NCI-H146 (cell line): ENCODE data around the gene DESI2.

Experiments
- DNase-seq: peaks from one replicate; lab custom pipeline; 2025; lab: John Stamatoyannopoulos, UW

DESI2 gene

DNA sequence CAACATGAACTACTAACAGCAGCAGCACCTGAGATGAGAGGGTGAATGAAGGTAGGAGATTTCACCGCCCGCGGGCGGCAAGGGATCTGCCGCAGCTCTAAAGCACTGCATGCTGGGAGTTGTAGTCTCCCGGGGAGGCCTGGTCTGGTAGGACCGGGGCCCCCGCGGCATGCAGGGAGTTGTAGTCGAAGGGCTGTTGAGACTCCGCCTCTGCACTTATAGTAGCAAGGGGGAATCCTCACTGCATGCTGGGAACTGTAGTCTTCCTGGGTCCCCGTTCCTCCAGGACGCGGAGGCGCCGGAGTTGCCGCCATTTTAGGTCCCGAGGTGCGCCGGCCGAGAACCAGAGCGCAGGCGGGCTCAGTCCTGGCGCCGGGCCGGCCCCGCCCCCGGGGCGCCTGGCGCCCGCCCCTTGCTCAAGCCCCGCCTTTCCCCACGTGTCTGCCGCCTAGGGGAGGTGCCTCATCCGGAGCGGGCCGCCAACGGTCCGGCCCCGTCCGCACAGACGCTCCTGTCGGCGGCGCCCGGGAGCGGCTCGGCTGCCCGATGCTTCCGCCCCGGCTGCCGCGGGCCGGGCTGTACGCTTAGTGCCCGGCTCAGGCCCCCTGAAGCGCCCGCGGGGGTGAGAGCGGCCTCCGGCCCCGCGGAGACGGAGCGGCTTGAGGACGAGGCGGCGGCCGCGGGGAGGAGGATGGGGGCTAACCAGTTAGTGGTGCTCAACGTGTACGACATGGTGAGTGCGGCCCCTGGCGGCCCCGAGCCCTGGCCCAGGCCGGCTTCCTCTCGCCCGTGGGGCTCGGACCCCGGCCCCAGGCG, at the start of gene DESI2:
Gene DESI2 (plus strand): TSS at position 504 of the 816 bp plus-strand sequence. CDS start 188 bp downstream, at position 692.
- DNase-seq: peak; percentile 100

- DNase-seq: peak; percentile 24
Observed at GRCh38 chr1:244603498-244603897, 49.4 kb upstream of the DESI2 start.

GRCh38 chr1:244605835-244606370, 47.0 kb upstream of the DESI2 start:
- DNase-seq: no peak

DNA sequence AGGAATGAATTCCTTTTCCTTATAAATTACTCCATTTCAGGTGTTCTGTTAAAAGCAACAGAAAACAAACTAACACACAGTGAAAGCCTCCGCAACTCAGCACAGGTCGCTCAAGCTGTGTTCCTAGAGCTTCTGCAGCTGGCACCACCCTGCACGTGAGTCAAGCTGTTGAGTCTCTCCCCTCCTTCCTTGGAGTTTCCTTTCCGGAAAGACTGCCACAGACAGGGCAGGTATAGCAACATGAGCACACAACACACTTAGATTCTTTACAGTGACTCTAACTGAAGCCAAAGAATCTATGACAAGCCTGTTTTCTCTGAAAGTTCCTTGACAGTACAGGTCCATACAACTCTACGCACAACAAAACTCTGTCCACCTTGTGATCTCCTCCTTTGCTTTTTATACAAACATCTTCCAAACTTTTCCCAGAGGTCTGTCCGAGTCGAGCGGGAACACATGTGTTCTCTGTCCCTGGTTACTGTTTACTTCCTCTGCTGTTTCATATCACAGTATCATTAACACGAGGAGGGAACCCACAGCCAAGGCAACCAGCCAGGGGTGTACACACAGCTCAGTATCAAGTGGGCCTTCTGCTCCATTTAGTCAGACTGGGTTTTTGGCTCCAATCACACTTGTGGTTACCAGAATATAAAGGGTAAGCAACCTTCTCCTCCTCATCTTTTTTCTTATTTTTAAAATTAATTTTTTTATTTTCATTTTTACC, 38.7 kb upstream of the DESI2 start:
- DNase-seq: no peak

- DNase-seq: no peak
Observed at GRCh38 chr1:244614879-244615278, 38.0 kb upstream of the DESI2 start.

- DNase-seq: no peak
Observed at GRCh38 chr1:244615301-244615700, 37.6 kb upstream of the DESI2 start.

DNA sequence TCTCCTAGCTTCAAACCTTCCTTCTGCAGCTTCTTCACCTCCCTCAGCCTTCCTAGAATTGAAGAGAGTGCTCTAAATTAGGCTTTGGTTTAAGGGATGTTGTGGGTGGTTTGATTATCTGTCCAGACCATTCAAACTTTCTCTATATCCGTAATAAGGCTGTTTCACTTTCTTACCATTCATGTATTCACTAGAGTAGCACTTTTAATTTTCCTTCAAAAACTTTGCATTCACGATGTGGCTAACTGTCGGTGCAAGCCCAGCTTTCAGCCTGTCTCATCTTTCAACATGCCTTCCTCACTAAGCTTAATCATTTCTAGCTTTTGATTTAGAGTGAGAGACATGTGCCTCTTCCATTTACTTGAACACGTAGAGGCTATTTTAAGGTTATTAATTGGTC, 26.2 kb upstream of the DESI2 start:
- no peak for DNase-seq

DNA sequence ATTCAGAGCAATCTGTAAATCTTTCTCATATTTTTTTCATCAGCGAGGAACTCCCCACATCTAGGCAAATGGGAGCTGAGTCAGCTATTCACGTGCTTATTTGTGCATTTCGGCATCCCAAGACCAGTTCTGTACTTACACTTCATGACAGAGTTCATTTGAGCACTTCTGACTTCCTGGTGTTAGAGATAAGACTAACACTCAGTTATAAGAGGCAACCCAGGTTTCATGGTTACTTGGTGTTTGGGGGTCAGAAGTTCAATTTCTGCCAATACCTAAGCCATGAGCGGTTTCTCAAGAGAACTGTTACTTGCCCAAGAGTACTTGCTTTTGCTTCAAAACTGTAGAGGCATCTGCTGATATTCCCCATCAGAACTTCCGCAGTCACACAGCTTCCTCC, 24.1 kb upstream of the DESI2 start:
- no peak for DNase-seq

GRCh38 chr1:244633140-244633539, 19.8 kb upstream of the DESI2 start:
- DNase-seq: no peak

DNA sequence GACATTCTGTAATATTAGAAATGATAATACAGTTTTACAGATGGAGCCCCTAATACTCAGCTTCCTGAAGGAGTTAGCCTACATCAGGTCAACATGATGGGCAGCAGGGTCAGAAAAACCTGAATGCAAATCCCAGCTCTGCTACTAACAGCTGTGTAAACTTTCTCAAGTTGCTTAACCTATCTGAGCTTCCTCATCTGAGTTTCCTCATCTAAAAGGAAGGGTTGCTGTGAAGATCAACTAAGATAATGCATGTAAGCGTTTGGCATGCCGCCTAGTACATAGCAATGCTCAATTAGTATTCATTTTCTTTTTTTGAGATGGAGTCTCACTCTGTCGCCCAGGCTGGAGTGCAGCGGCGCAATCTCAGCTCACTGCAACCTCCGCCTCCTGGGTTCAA, 18.4 kb upstream of the DESI2 start:
- no peak for DNase-seq

GRCh38 chr1:244636488-244637259, 16.3 kb upstream of the DESI2 start:
- peak; percentile 24 for DNase-seq

DNA sequence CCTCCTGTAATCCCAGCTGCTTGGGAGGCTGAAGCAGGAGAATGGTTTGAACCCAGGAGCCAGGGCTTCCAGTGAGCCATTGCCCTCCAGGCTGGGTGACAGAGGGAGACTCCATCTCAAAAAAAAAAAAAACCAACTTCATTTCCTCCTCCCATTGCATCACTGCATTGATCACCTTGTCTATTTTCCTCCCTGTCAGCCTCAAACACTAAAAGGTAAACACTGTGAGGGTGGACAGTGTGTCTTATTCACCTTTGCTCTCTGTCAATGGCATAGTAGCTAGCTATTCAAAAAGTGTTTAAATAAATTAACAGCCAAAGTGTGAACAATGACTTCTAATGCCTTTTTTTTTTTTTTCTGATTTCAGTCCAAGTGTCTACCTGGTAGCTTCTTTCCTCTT, 13.4 kb upstream of the DESI2 start:
- DNase-seq: no peak

DNA sequence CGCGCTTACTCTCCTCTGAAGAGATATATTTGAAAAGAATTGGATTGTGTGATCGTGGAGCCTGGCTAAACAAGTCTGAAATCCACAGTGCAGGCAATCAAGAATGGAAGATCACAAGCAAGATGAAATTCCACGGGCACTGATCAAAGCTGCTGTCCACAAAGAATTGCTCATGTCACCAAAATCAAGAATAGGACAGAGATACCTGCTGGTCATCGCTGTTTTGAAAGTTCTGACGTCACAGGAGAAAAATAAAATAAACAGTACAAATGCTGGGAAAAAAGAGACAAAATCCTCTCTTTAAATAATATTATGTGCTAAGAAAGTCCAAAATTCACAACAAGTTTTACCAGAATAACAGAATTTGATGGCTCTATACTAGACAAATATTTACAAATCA, 12.0 kb upstream of the DESI2 start:
- no peak for DNase-seq

GRCh38 chr1:244642526-244642925, 10.4 kb upstream of the DESI2 start:
- DNase-seq: no peak

- DNase-seq: no peak
Observed at GRCh38 chr1:244642988-244643387, 9.9 kb upstream of the DESI2 start.

- no peak for DNase-seq
Observed at GRCh38 chr1:244645414-244645813, 7.5 kb upstream of the DESI2 start.

DNA sequence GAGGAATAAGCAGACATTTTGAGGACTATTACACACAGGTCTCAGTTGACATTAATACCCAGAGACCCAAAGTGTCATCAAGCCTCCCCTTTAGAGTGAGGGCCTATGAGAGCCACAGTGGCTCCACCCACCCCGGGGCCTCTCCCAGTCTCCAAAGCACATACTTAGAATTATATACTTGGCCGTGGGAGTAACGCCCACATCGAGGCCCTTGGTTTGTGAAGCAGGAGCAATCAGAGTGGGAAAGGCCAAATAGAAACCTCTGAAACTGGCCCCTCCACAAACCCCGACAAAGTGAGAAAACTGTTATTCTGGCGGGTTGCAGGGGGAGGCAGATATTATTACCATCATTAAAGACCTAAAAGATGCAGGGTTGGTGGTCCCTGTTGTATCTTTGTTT, 7.0 kb upstream of the DESI2 start:
- DNase-seq: no peak

DNA sequence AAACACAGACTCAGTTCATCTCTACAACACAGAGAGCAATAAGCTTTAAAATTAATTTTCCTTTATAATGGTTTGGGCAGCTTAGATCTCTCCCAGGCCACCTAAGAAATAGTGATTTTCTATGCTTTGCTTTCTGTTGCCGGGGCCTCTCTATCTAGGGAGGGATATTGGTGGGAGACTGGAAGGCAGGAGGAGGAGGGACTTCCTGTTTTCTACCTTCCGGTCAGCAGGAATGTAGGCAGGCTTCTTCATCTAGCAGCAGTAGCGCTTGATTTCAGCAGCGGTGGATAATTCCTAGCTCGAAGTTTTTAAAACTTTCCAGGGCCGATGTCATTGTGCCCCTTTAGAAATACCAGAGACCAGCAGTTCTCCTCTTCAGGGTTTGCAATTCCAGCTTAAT, 5.1 kb upstream of the DESI2 start:
- no peak for DNase-seq

DNA sequence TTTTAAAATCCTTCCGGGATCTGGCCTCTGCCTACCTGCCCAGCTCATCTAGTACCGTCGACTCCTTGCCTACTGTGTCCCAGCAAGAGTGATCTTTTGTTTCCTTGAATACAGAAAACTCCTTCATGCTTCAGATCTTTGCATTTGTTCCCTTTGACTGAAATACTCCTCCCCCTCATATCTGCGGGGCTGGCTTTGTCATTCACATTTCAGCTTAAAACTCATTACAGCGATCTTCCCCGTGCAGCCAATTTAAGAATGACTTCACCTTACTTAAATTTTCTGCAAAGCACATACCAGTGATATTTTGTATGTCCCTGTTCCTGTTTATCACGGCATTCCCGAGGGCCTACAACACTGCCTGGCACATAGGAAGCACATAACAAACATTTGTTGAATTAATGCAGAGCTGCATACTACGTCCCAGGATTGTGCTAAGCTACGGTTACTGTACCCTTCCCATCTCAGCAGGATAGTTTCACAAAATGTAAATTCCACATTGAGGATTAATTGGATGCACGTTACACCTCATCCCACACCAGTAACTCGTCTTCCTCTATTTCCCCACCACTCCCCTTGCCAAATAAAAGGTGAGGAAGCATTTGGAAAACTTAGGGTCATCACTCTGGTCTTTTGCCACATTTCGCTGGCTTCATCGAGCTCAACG, 837 bp upstream of the DESI2 start:
- DNase-seq: no peak

- DNase-seq: peak; percentile 44
Observed at GRCh38 chr1:244653439-244654107, 647 bp downstream of the DESI2 start.
